Stimulated activated CD4-positive, alpha-beta T cell treated with anti-CD3 and anti-CD28 coated beads, Interleukin-2, amount 100 ng/mL, for 4 hours (primary cell): ENCODE measurements around the gene CABCOCO1.
"Not testable (repeated sequence)": the region's sequence is repeated elsewhere in the genome, so short reads cannot be mapped to it uniquely, and the experiment has no call there.

Source experiments
- DNase-seq: peaks from one replicate; pipeline ENCODE4 v3.0.0-alpha.2; 2020; ENCODE audit warnings: low read depth

CABCOCO1 gene

GRCh38 chr10:61712105-61712504 lies 49.4 kb downstream of the CABCOCO1 start:
- DNase-seq = not testable (repeated sequence)

DNA sequence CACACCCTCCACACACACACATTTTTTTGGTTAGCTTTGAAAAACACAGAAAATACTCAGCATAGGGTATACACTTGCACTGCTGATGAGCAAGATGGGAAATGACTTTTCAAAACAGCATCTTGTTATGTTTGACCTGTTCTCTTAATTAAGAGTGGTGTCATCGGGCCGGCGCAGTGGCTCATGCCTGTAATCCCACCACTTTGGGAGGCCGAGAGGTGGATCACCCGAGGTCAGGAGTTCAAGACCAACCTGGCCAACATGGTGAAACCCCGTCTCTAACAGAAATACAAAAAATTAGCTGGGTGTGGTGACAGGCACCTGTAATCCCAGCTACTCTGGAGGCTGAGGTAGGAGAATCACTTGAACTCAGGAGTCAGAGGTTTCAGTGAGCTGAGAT lies 56.7 kb downstream of the CABCOCO1 start:
- not testable (repeated sequence) for DNase-seq

- no peak for DNase-seq
Observed at GRCh38 chr10:61719906-61720305, 57.2 kb downstream of the CABCOCO1 start.

- DNase-seq = no peak
Observed at GRCh38 chr10:61721431-61721830, 58.7 kb downstream of the CABCOCO1 start.

- DNase-seq = not testable (repeated sequence)
Observed at GRCh38 chr10:61725221-61725620, 62.5 kb downstream of the CABCOCO1 start.

GRCh38 chr10:61729596-61729995 lies 66.9 kb downstream of the CABCOCO1 start:
- DNase-seq = no peak

DNA sequence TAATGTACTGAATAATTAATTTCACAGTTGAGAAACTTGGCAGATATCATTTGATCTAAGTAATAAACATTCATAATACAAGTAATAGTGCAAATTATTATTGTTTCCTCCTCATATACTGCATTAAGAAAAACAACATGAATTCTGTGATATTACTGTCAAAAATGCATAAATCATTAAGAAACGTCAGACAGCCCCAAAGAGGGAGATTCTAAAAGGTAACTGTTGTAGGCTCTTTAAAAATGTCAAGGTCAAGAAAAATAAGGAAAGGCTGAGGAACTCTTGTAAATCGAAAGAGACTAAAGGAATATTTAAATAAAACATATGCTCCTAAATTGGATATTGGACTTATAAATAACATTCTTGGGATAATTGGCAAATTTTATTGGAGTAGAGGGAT lies 67.9 kb downstream of the CABCOCO1 start:
- no peak for DNase-seq

DNA sequence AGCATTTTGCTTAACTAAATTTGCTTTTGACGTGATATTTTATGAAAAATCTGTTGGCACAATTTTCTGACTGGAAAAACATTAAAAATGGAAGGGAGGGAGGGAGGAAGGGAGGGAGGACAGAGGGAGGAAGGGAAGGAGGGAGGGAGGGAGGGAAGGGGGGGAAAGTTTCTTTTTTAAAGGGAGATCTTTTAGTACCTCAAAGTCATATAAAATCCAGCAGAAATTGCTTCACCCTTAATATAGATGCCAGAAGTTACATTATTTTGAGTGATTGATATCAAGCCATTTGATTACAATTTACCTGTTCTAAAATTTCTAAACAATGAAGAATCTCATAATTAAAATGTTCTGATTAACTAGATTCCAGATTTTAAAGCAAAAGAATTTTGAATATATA lies 68.9 kb downstream of the CABCOCO1 start:
- no peak for DNase-seq

- no peak for DNase-seq
Observed at GRCh38 chr10:61732629-61733278, 70.0 kb downstream of the CABCOCO1 start.

- no peak for DNase-seq
Observed at GRCh38 chr10:61733358-61733940, 70.7 kb downstream of the CABCOCO1 start.

- no peak for DNase-seq
Observed at GRCh38 chr10:61735882-61736281, 73.2 kb downstream of the CABCOCO1 start.

DNA sequence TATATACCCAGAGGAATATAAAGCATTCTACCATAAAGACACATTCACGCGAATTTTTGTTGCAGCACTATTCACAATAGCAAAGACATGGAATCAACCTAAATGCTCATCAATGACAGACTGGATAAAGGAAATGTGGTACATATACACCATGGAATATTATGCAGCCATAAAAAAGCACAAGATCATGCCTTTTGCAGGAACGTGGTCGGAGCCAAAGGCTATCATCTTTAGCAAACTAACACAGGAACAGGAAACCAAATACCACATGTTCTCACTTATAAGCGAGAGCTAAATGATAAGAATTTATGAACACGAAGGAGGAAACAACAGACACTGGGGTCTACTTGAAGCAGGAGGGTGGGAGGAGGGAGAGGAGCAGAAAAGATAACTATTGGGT lies 74.7 kb downstream of the CABCOCO1 start:
- not testable (repeated sequence) for DNase-seq

DNA sequence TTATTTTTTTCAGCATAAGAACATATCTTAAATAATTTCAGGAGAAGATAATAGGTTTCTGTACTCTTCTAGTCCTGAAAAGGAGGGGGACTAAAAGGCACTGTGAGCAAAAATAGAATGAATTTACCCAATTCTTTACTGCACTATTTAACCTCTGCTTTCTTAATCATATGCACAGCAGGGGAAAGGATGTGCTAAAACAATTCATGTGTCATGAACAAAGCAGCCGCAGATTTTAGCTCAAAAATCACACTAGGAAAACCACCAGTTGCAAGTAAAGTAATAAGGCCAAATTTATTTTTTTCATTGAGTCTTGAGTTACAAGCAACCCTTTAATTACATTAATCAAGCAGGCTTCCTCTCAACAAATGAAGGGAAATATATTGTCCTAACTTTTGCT lies 80.1 kb downstream of the CABCOCO1 start:
- no peak for DNase-seq

- DNase-seq = no peak
Observed at GRCh38 chr10:61744469-61744868, 81.7 kb downstream of the CABCOCO1 start.

DNA sequence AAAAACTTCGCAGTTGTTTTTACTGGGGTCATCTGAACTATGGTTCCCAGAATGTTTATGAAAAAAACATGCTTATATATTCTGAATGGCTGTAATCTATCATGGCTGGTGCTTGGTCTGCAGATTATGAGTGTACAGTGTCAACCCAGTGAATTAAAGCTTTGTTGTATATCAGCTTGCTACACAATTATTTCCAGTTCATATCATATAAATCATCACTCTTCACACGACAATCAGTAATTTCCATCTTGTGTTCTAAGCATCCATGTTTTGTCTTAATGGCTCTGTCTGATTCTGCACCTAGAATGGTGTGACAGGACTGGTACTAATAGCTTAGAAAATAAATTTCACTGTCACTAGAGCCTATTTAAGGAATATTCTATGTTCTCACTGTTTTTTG lies 83.6 kb downstream of the CABCOCO1 start:
- DNase-seq = no peak

- no peak for DNase-seq
Observed at GRCh38 chr10:61747307-61747706, 84.6 kb downstream of the CABCOCO1 start.

DNA sequence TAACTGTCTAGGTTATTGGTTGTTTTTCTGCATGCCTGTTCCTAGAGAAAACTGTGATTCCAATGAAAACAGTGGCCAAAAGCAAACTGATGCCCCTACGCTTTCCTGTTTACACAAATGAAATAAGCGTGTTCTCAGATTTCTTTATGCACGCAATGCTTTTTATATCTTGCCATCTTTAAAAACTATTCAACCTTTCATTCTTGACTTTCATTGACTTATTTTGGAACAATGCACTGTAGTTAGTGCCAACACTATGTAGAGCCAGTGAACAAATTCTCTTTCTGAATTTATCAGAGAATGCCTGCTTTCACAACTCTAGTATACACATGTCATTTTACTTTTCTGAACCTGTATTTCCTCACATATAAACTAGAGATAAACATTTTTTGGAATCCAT lies 86.6 kb downstream of the CABCOCO1 start:
- no peak for DNase-seq

DNA sequence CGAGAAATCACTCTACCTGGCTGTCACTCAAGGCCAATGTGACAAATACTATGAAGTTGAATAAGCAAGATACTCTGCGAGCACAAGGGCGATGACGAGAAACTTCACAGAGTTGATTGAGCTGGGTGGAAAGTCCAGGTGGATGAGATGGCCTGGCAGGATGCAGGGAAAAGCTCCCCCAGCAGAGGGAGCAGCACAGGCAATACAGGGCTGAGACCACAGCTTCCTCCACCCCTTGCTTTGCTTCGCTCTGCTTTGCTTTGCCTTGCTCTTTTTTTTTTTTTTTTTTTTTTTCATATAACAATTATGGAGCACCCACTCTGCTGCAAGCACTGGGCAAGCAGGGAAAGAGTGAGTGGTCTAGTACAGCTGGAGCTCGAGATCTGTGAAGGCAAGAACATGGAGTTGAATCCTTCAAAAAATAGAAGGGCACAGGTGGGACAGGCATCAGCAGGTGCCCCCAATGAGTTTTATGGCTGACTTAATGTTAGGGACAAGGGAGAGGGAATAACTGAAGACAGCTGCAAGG lies 88.3 kb downstream of the CABCOCO1 start:
- peak; percentile 44 for DNase-seq

- DNase-seq = no peak
Observed at GRCh38 chr10:61751599-61751998, 88.9 kb downstream of the CABCOCO1 start.

DNA sequence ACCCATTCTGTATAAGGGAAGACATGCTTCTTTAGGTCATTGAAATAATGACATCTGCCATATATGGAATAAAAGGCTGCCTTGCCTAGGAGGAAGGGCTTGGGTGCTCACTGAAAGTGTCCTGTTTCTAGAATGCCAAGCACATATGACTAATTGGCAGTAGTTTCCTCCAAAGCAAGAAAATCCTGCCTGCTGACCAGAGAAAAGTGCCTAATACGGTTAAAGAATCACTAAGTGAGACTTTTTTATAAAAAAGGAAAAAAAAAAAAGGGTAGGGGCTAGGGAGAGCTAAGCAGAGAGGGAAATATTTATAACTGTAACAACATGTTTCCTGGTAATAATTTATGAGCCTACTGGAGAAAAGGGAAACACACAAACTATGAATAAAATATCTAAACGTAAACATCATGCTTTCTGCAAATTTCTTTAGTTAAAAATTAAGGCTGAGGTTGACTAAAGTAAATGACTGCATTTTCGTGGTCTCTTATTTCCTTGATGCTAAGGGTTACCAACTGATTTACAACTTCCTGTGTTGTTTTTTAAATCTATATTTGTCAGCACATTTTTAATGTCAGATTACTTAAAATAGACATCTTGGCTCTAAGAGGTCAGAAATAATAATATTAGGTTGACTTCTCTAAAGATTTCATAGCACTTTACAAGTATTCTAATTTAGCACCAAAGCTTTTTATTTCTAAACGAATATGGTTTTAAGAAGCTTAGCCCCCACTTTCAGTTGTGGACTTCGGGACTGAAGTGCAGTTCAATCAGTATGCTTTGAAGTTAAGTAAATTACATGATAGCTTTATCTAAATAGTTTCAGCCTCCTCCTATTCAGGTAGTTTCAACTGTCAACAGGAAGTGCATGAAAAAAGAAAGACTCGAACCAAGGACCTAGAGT lies 89.6 kb downstream of the CABCOCO1 start:
- DNase-seq = no peak

DNA sequence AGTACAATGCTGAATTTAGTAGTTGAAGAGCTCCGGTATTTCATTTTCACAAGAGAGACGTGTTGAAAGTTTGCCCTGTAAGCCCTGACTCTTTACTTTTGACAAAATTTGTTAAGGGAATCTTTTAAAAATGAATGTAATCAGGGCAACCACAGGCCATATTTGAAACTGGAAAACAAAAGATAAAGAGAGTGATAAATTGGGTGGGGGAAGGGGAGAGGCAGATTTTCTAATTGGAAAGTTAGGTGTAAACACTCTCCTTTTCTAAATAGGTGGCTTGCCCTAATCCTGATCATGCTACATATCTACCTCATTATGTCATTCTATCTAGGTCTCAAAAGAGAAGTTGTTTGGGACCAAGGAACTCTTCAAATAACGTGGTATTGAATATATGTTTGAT lies 90.7 kb downstream of the CABCOCO1 start:
- DNase-seq = no peak

- no peak for DNase-seq
Observed at GRCh38 chr10:61754587-61755550, 92.1 kb downstream of the CABCOCO1 start.
